Subcutaneous abdominal adipose tissue (tissue), 5 donors: Measurements from ENCODE around the gene TRA2B.
A peak's percentile ranks its signal among the peaks of the same experiment; 100 is the strongest.

Experiments used
- H3K27ac ChIP-seq: one replicate; pipeline ENCODE4 v1.7.0; 2013; ENCODE audit warnings: low read depth, mild to moderate bottlenecking, inconsistent platforms, low read length, moderate library complexity
- H3K27me3 ChIP-seq, 5 donors: one replicate each; pipeline ENCODE4 v1.7.0; 2013; ENCODE audit warnings: low read length in 5 of 5, inconsistent platforms in 1 of 5; ENCODE audit not compliant: control insufficient read depth in 5 of 5, insufficient read depth in 4 of 5
- H3K36me3 ChIP-seq, 5 donors: one replicate each; pipeline ENCODE4 v1.7.0; 2013; ENCODE audit warnings: low read length in 5 of 5; ENCODE audit not compliant: control insufficient read depth in 5 of 5, insufficient read depth in 5 of 5
- H3K4me1 ChIP-seq, 5 donors: one replicate each; pipeline ENCODE4 v1.7.0; 2013; ENCODE audit warnings: low read length in 5 of 5, mild to moderate bottlenecking in 3 of 5, moderate library complexity in 1 of 5; ENCODE audit not compliant: control insufficient read depth in 5 of 5, insufficient read depth in 5 of 5
- H3K4me3 ChIP-seq, 5 donors: one replicate each; pipeline ENCODE4 v1.7.0; 2013; ENCODE audit warnings: low read length in 5 of 5, low read depth in 1 of 5
- H3K9ac ChIP-seq, 5 donors: one replicate each; pipeline ENCODE4 v1.7.0; 2013; ENCODE audit warnings: low read length in 5 of 5, mild to moderate bottlenecking in 4 of 5, moderate library complexity in 3 of 5
- H3K9me3 ChIP-seq, 5 donors: one replicate each; pipeline ENCODE4 v1.7.0; 2013; ENCODE audit warnings: low read length in 5 of 5; ENCODE audit not compliant: control insufficient read depth in 5 of 5
- donor health status: healthy.
- donor health status: healthy.
- donor health status: healthy.
- donor health status: healthy.
- donor health status: healthy.

Gene TRA2B

DNA sequence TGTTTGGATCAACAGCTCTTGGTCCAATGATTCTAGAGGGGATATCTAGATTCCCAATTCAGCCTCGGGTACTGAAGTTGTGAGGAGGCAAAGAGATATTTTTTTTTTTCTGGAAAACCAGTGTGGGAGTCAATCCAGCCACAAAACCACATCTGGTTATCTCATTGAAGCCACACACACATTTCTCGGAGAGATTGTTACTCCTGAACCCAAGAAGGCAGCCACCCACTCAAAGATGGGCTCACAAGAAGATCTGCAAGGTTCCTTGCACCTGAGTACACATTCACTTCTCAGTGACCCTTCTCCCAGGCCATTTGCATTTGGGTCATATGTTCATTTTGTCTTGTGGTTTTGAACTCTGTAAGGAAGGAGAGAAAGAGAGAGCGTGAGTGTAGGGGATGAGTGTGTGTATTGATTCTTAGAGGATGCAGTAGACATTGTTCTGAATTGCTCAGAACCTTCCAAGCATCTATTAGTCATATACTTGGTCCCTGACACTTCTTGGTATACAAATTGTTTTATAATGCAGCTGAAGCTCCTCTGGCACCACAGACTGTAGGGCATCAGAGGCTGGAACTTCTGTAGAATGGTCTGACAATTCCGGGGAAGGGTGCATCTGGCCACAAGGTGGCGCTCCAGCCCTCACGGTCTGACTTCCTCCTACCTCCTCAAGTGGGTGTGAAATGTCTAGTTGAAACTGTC lies 39.3 kb upstream of the TRA2B start:
- Histone ChIP-seq H3K9ac (no peak overlapping the region), H3K27me3 (no peaks in the 10 kb centered on the region), H3K9me3 (no peaks in the 10 kb centered on the region), H3K4me1 (no peaks in the 10 kb centered on the region), H3K27ac (no peak overlapping the region), H3K36me3 (peaks cover 0 to 7% (median 0%) of the 10 kb centered on the region in 5 donors), H3K4me3 (no peak overlapping the region)

DNA sequence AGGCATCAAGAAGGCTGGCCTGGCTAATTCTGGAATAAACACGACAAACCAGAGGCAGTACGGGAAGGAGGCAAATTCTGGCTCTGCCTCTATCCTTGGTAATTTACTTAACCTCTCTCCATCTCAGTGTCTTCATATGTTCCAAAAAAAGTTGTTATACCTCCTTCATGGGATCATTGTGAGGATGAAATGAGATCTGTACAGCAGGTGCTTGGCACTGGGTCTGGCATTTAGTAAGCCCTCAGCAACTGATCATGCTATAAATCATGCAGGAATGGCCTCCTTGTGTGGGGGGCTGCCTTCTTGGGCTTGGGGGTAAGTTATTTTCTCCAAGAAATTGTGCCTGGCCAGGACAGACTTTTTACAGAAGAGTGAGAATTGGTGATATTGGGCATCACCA lies 38.3 kb upstream of the TRA2B start:
- Histone ChIP-seq H3K4me1 (no peaks in the 10 kb centered on the region), H3K4me3 (no peak overlapping the region), H3K9me3 (no peaks in the 10 kb centered on the region), H3K36me3 (peaks cover 0 to 7% (median 0%) of the 10 kb centered on the region in 5 donors), H3K27ac (no peak overlapping the region), H3K27me3 (no peaks in the 10 kb centered on the region), H3K9ac (no peak overlapping the region)

DNA sequence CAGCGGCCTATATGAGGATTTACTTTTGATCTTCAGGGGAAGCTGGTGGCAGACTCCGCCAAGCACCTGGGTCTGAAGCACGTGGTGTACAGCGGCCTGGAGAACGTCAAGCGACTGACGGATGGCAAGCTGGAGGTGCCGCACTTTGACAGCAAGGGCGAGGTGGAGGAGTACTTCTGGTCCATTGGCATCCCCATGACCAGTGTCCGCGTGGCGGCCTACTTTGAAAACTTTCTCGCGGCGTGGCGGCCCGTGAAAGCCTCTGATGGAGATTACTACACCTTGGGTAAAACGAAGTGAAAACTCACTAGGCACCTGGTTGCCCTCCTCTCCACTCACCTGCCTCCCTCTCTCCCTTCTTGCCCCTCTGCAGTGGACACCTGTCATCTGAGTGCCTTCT lies 33.8 kb upstream of the TRA2B start:
- H3K27ac ChIP-seq = no peak overlapping the region
- H3K4me3 ChIP-seq = no peak overlapping the region
- no peaks in the 10 kb centered on the region for H3K9me3 ChIP-seq
- H3K36me3 ChIP-seq = peaks cover 0 to 7% (median 0%) of the 10 kb centered on the region in 5 donors
- H3K9ac ChIP-seq = no peak overlapping the region
- no peaks in the 10 kb centered on the region for H3K4me1 ChIP-seq
- no peaks in the 10 kb centered on the region for H3K27me3 ChIP-seq

DNA sequence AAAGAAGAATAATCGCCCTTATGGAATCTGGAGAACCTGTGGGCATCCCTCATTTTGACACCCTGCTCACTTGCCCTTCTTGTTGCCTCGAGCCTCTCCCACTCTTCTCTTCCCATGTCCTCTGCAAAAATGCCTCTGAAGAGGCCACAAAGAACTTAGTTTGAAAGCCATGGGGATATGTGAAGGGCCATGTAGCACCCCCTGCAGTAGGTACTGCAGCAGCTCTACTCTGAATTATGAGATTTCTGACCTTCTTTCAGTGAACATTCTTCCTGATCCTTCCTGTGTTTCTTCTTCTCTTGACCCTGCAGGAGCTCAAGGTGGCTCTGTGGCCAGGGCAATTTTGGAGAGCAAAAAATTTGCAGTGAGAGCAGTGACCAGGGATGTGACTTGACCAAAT lies 30.4 kb upstream of the TRA2B start:
- Histone ChIP-seq H3K4me3 (no peak overlapping the region), H3K27ac (no peak overlapping the region), H3K4me1 (no peaks in the 10 kb centered on the region), H3K9me3 (peaks cover 0 to 4% (median 0%) of the 10 kb centered on the region in 5 donors), H3K27me3 (no peaks in the 10 kb centered on the region), H3K9ac (no peak overlapping the region), H3K36me3 (no peaks in the 10 kb centered on the region)

DNA sequence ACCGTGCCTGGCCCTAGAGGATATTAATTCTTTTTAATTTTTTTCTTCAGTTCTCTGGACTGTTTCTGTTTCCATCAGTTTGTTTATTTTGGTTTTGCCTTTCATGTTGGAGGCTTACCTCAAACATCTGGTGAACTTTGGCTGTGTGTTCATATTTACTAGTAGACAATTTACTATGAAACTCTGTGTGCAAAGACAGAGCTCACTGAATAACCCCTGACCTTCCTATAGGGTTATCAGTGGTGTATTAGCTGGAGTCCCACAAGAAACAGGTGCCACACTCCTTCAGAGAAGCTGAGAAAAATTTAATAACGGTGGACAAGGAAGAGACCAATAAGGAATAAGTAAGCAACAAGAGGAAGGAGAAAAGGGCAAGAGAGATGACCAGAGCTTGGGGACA lies 28.8 kb upstream of the TRA2B start:
- no peaks in the 10 kb centered on the region for H3K27me3 ChIP-seq
- no peaks in the 10 kb centered on the region for H3K4me1 ChIP-seq
- no peak overlapping the region for H3K4me3 ChIP-seq
- H3K9me3 ChIP-seq = peaks cover 0 to 4% (median 0%) of the 10 kb centered on the region in 5 donors
- H3K9ac ChIP-seq = no peak overlapping the region
- no peak overlapping the region for H3K27ac ChIP-seq
- no peaks in the 10 kb centered on the region for H3K36me3 ChIP-seq

DNA sequence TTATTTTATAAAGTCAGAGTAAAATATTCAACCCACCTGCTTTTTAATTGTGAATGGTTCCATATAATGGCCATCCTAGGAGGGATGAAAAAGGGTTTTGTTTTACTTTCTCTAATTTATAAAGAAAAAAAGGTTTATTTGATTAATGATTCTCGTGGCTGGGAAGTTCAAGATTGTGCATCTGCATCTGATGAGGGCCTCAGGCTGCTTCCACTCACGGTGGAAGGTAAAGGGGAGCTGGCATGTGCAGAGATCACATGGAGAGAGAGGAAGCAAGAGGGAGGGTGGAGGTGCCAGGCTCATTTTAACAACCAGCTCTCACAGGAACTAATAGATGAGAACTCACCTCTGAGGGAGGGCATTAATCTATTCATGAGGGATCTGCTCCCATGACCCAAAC lies 27.7 kb upstream of the TRA2B start:
- Histone ChIP-seq H3K4me3 (no peak overlapping the region), H3K9ac (no peak overlapping the region), H3K4me1 (peaks cover 0 to 4% (median 0%) of the 10 kb centered on the region in 5 donors), H3K9me3 (peaks cover 0 to 4% (median 2%) of the 10 kb centered on the region in 5 donors), H3K27me3 (no peaks in the 10 kb centered on the region), H3K27ac (no peak overlapping the region), H3K36me3 (no peaks in the 10 kb centered on the region)

DNA sequence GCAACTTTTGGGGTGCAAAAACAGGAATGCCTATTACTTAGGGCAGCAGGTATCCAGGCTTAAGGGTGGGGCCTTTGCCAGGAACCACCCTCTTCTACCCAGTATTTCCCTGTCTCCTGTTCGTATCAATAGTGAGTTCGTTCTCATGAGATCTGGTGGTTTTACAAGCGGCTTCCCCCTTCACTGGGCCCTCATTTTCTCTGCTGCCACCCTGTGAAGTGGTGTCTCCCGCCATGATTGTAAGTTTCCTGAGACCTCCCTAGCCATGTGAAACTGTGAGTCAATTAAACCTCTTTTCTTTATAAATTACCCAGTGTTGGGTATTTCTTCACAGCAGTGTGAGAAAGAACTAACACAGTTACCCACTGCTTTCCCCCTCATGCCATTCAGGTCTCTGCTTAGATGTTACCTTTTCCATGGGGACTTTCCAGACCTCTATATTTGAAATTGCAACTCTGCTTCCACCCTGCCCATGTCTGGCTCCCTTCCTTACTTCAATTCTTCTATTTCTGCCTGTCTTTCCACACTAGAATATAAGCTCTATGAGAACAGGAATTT lies 23.9 kb upstream of the TRA2B start:
- Histone ChIP-seq H3K36me3 (no peaks in the 10 kb centered on the region), H3K4me1 (peaks cover 0 to 10% (median 7%) of the 10 kb centered on the region in 5 donors), H3K27me3 (no peaks in the 10 kb centered on the region), H3K9me3 (peaks cover 0 to 4% (median 2%) of the 10 kb centered on the region in 5 donors), H3K9ac (no peak overlapping the region), H3K27ac (no peak overlapping the region), H3K4me3 (no peak overlapping the region)

DNA sequence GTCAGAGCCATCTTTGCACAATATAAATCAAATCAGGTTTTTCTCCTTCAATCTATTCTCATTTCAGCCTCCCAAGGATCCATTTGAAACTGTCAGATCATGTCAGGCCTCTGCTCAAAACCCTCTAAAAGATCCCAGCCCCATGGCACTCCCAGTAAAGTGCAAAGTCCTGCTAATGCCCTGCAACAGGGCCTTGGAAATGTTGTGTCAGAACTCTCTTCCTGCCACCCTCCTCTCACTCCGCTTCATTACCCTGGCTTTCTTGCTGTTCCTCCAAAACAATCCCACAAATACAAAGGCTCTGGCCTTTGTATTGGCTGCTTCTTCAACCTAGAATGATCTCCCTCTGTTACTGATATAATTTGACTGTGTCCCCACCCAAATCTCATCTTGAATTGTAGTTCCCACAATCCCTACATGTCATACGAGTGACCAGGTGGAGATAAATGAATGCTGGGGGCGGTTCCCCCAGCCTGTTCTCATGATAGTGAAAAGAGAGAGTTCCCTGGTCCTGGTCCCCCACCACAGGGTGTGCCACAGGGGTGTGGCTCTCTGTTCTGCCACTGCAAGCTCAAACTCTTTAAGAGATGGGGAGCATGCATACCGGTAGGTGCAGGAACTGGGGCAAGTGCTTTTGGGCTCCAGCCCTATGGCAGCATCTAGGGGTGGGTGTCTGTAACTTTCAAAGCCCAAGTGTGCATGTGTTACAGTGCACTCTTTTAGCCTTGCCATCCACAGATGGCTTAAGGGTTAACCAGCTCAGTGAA lies 22.9 kb upstream of the TRA2B start:
- Histone ChIP-seq H3K27ac (no peak overlapping the region), H3K4me3 (peak overlapping the region in 2 of 5 donors; percentile 11 to 26), H3K4me1 (peaks cover 0 to 10% (median 7%) of the 10 kb centered on the region in 5 donors), H3K9me3 (peaks cover 0 to 2% (median 1%) of the 10 kb centered on the region in 5 donors), H3K9ac (no peak overlapping the region), H3K36me3 (no peaks in the 10 kb centered on the region), H3K27me3 (no peaks in the 10 kb centered on the region)

DNA sequence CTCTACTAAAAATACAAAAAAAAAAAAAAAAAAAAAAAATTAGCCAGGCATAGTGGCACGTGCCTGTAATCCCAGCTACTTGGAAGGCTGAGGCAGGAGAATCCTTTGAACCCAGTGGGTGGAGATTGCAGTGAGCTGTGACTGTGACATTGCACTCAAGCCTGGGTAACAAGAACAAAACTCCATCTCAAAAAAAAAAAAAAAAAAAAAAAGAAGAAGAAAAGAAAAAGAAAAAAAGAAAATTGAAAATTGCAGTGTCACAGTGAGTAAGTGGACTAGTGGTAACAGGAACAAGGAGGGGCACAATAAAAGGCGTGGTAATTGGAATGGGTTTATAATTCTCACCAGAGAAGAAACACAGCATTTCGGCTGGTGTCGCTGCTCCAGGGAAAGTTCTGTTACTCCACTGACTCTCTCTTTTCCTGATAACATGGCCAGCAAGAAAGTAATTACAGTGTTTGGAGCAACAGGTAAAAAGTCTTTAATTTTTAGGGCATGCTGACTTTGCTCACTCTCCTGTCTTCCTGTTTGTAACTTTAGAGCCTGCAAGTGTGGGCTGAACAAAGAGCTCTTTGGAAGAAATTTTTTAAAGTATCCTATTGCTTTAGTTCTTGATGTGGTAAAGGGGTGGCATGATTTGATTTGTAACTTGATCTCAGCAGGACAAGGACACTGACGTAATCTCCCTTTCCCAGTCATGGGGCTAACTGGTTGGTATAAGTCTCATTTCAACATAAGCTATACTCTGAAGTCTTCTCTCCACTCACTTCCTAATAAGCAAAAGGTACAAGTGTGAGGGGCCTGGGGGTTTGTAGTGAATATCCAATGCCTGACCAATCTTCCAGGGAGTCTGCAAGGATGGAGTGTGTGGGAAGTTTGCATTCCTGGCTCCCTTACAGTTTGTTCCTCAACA lies 22.1 kb upstream of the TRA2B start:
- Histone ChIP-seq H3K4me1 (peaks cover 0 to 10% (median 7%) of the 10 kb centered on the region in 5 donors), H3K9ac (peak overlapping the region in 1 of 5 donors; percentile 58), H3K36me3 (no peaks in the 10 kb centered on the region), H3K4me3 (peak overlapping the region in 2 of 5 donors; percentile 26 to 29), H3K27me3 (no peaks in the 10 kb centered on the region), H3K27ac (no peak overlapping the region), H3K9me3 (peaks cover 0 to 2% (median 0%) of the 10 kb centered on the region in 5 donors)
